Thyroid gland (tissue), 4 donors: ENCODE data around the gene PRICKLE1. TPM values are rescaled to one million over a fixed set of nuclear protein-coding genes. Genes with fewer than 3 reads are reported as not detected.

ENCODE experiments used
- DNase-seq, 2 donors: peaks; one replicate each; pipeline ENCODE4 v3.0.0-alpha.2; 2019
- H3K27ac ChIP-seq, 3 donors: fragments of 200-600 bp; sonication (generic); 1 replicate in 2 of 3; 2 replicates in 1 of 3; pipeline ENCODE4 v1.5.1; 2016 to 2019; ENCODE audit warnings: mild to moderate bottlenecking in 1 of 3, moderate library complexity in 1 of 3
- H3K27me3 ChIP-seq: fragments of 200-600 bp; sonication (generic); one replicate; pipeline ENCODE4 v1.5.1; 2019
- H3K36me3 ChIP-seq, 2 donors: fragments of 200-600 bp; sonication (generic); one replicate each; pipeline ENCODE4 v1.5.1; 2016 to 2019
- H3K4me1 ChIP-seq, 2 donors: fragments of 200-600 bp; sonication (generic); one replicate each; pipeline ENCODE4 v1.5.1; 2017 to 2019
- H3K4me3 ChIP-seq, 3 donors: fragments of 200-600 bp; sonication (generic); replicated peaks in 1 of 3; 1 replicate in 2 of 3; 2 replicates in 1 of 3; pipeline ENCODE4 v1.5.1; 2016; ENCODE audit warnings: mild to moderate bottlenecking in 1 of 3
- H3K9me3 ChIP-seq: fragments of 200-600 bp; sonication (generic); one replicate; pipeline ENCODE4 v1.5.1; 2017
- CTCF ChIP-seq, 6 experiments: fragments of 200-600 bp in 3 of 6; fragments of 450-650 bp in 3 of 6; sonication (generic) in 3 of 6; IDR thresholded peaks; one replicate each; pipeline ENCODE4 v1.5.1; 2016 to 2019; ENCODE audit warnings: antibody characterized with exemption in 6 of 6, mild to moderate bottlenecking in 2 of 6, inconsistent platforms in 1 of 6, moderate library complexity in 1 of 6
- POLR2A ChIP-seq, 2 donors: fragments of 450-650 bp; IDR thresholded peaks; one replicate each; pipeline ENCODE4 v1.6.1; 2017; ENCODE audit warnings: antibody characterized with exemption in 2 of 2, mild to moderate bottlenecking in 2 of 2, moderate library complexity in 1 of 2
- WGBS, 2 donors: methylation state at CpG; one replicate each; pipeline ENCODE4 v1.1.5; 2017; 5-methylcytosine and 5-hydroxymethylcytosine counted together
- intact Hi-C: fragments of 100-400 bp; cut with DNase I; formaldehyde crosslinking; loops from one replicate; pipeline ENCODE4 v1.15.1; 2023
- total RNA-seq, 4 donors: library from RNA; depleted of rRNA; stranded (reverse); fragments of >200 nt; gene quantifications; one replicate each; pipeline ENCODE4 v1.2.3, GENCODE V29; 2016

PRICKLE1 gene
- total RNA-seq, 4 donors from 2014 or later = 17.2 to 25.4 (median 19.6) TPM

- no peak for DNase-seq
- no peaks in the 10 kb centered on the region for H3K36me3 ChIP-seq
- WGBS, 2 donors = 63 to 71% methylated on average over 3 of the region's 3 CpGs
- TF ChIP-seq CTCF (IDR thresholded peaks at IDR 0.05) = no peak
- TF ChIP-seq POLR2A (IDR thresholded peaks at IDR 0.05) = no peak
- intact Hi-C loops = no loop called here
- H3K4me3 ChIP-seq = no peak overlapping the region
- H3K27ac ChIP-seq = peak overlapping the region in 2 of 3 donors; percentile 52 to 73
- H3K9me3 ChIP-seq = no peaks in the 10 kb centered on the region
- H3K4me1 ChIP-seq = peaks cover 7 to 11% of the 10 kb centered on the region in 2 donors
- no peaks in the 10 kb centered on the region for H3K27me3 ChIP-seq
Observed at GRCh38 chr12:42421844-42422779, 167.4 kb downstream of the PRICKLE1 start.

DNA sequence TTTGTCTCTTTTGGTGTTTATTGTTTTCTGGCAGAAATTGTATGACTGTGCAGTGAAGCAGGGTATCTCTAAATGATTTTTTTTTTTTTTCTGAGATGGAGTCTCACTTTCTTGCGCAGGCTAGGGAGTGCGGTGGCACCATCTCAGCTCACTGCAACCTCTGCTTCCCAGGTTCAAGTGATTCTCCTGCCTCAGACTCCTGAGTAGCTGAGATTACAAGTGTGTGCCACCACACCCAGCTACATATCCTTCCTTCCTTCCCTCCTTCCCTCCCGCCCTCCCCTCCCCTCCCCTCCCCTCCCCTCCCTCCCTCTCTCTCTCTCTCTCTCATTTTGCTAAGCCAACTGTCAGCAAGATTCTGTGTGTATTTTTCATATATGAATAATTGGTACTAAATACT is 169.2 kb downstream of the PRICKLE1 start:
- no peaks in the 10 kb centered on the region for H3K27me3 ChIP-seq

GRCh38 chr12:42410340-42410739 is 179.2 kb downstream of the PRICKLE1 start:
- 76 to 80% methylated on average over 1 of the region's 1 CpG for WGBS, 2 donors
- no peak overlapping the region for H3K27ac ChIP-seq
- H3K36me3 ChIP-seq = no peaks in the 10 kb centered on the region
- DNase-seq = no peak
- H3K4me1 ChIP-seq = no peaks in the 10 kb centered on the region
- H3K4me3 ChIP-seq = no peak overlapping the region
- TF ChIP-seq CTCF (IDR thresholded peaks at IDR 0.05) (no peak), POLR2A (IDR thresholded peaks at IDR 0.05) (no peak)
- intact Hi-C loops = no loop called here
- H3K27me3 ChIP-seq = no peaks in the 10 kb centered on the region
- no peaks in the 10 kb centered on the region for H3K9me3 ChIP-seq

More for the DNA sequence above, 169.2 kb downstream of the PRICKLE1 start:
- no peak for DNase-seq
- no peak overlapping the region for H3K27ac ChIP-seq
- H3K4me3 ChIP-seq = no peak overlapping the region
- H3K4me1 ChIP-seq = peaks cover 7 to 11% of the 10 kb centered on the region in 2 donors
- H3K36me3 ChIP-seq = no peaks in the 10 kb centered on the region
- H3K9me3 ChIP-seq = no peaks in the 10 kb centered on the region
- TF ChIP-seq POLR2A (IDR thresholded peaks at IDR 0.05) = no peak
- no peak for TF ChIP-seq CTCF (IDR thresholded peaks at IDR 0.05)
- intact Hi-C loops = no loop called here
- WGBS, 2 donors = 73 to 80% methylated on average over 3 of the region's 3 CpGs

DNA sequence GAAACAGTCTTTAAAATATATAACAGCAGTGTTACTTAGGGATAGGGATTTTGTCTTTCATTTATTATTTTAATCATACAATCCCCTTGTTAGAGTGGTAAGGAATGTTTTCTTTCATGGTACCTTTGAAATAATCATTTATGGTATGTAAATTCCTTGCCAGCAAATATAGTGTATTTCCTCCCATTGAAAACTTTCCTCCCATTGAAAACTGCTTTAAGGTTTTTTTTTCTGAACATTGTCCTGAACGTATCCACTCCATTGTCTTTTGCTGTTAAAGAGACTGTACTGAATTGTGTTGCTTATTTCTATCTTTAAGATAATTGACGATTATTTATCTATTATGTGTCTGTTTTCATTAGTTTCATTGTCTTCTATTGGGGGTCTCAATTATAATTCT is 180.1 kb downstream of the PRICKLE1 start:
- H3K4me1 ChIP-seq = no peaks in the 10 kb centered on the region
- H3K27me3 ChIP-seq = no peaks in the 10 kb centered on the region
- H3K4me3 ChIP-seq = no peak overlapping the region
- intact Hi-C loops = no loop called here
- 83% methylated on average over 2 of the region's 2 CpGs for WGBS, 2 donors
- no peak for DNase-seq
- TF ChIP-seq POLR2A (IDR thresholded peaks at IDR 0.05) (no peak), CTCF (IDR thresholded peaks at IDR 0.05) (no peak)
- H3K27ac ChIP-seq = no peak overlapping the region
- H3K9me3 ChIP-seq = no peaks in the 10 kb centered on the region
- no peaks in the 10 kb centered on the region for H3K36me3 ChIP-seq

GRCh38 chr12:42407306-42407705 is 182.2 kb downstream of the PRICKLE1 start:
- intact Hi-C loops = no loop called here
- Histone ChIP-seq H3K27me3 (no peaks in the 10 kb centered on the region), H3K4me1 (no peaks in the 10 kb centered on the region), H3K9me3 (no peaks in the 10 kb centered on the region), H3K36me3 (no peaks in the 10 kb centered on the region), H3K27ac (no peak overlapping the region), H3K4me3 (no peak overlapping the region)
- DNase-seq = no peak
- 93 to 97% methylated on average over 1 of the region's 1 CpG for WGBS, 2 donors
- TF ChIP-seq CTCF (IDR thresholded peaks at IDR 0.05) = no peak
- TF ChIP-seq POLR2A (IDR thresholded peaks at IDR 0.05) = no peak
